ENCODE measurements around the gene NFYC. TPM values are rescaled to one million over a fixed set of nuclear protein-coding genes. Genes with fewer than 3 reads are reported as not detected.
A peak's percentile ranks its signal among the peaks of the same experiment; 100 is the strongest.

The NFYC gene
- total RNA-seq, 1 donor from 2014 or later = 49.7 TPM

DNA sequence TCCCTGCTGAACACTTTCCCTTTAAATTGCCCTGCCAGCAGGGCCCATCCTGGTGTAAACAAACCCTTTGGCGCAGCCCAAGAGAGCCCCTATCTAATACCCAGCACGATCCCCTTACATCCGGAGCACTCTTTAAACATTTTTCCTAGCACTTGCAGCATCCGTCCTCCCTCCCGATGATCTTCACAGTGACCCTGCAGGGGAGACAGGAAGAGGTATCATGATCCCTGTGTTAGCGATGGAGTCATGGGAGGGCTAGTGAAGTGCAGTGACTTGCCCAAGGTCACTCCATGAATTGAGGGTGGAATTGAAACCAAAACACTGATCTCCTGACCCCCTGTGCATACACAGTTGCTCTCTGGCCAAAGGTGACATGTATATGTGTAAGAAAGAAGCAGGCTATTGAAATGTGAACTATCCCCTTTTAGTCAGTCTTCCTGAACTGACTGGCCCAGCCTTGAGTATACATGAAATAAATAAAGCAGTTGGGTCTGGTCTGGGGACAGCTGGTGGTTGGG lies 82.3 kb downstream of the NFYC start:
- H3K36me3 Mint-ChIP-seq (ENCODE audit: low read depth, unreplicated experiment) = peaks cover 39% of the 10 kb centered on the region
- TF ChIP-seq, protein P1, sequence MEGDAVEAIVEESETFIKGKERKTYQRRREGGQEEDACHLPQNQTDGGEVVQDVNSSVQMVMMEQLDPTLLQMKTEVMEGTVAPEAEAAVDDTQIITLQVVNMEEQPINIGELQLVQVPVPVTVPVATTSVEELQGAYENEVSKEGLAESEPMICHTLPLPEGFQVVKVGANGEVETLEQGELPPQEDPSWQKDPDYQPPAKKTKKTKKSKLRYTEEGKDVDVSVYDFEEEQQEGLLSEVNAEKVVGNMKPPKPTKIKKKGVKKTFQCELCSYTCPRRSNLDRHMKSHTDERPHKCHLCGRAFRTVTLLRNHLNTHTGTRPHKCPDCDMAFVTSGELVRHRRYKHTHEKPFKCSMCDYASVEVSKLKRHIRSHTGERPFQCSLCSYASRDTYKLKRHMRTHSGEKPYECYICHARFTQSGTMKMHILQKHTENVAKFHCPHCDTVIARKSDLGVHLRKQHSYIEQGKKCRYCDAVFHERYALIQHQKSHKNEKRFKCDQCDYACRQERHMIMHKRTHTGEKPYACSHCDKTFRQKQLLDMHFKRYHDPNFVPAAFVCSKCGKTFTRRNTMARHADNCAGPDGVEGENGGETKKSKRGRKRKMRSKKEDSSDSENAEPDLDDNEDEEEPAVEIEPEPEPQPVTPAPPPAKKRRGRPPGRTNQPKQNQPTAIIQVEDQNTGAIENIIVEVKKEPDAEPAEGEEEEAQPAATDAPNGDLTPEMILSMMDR (IDR thresholded peaks at IDR 0.05; ENCODE audit: unreplicated experiment) = no peak
- no peak for DNase-seq (ENCODE audit: low spot score)
- no peak overlapping the region for H3K4me3 Mint-ChIP-seq (ENCODE audit: unreplicated experiment)
- H3K4me1 Mint-ChIP-seq (ENCODE audit: unreplicated experiment) = peaks cover 19% of the 10 kb centered on the region
- peak overlapping the region; percentile 5 for H3K27ac Mint-ChIP-seq (ENCODE audit: unreplicated experiment)
- H3K9me3 Mint-ChIP-seq (ENCODE audit: unreplicated experiment) = no peaks in the 10 kb centered on the region
- peaks cover 8% of the 10 kb centered on the region for H3K27me3 Mint-ChIP-seq (ENCODE audit: unreplicated experiment)

DNA sequence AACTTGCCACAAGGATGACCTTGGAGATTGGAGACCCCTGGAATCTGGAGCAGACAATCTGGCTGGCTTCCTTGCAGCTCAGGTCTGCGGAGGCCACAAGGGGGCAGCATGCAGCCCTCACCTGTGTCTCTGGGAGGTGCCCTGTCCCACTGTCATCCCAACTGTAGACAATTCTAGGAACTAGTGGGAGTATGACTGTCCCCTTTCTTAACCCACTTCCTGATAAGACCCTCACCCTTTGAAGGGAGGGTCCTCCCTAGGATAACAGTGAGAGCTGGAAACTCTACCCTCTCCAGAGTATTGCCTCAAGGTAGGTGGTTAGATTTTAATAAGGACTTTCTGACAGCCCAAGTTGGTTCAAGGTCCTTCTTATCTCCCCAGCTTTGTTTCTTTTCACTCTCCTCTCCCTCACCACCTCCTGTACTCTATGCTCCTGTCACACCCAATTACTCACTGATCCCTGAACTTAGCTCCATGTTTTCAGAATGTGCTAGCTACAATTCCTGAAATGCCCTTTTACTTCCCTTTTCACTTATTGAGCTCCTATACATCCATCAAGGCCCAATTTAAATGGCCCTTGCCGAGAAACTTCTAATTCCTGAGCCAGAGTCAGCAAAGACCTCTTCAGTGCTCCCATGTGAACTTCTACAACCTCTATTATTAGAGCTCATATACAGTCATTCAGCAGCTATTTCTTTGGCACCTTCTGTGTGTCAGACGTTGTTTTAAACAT lies 82.9 kb downstream of the NFYC start:
- H3K27ac Mint-ChIP-seq (ENCODE audit: unreplicated experiment) = peak overlapping the region; percentile 54
- no peaks in the 10 kb centered on the region for H3K9me3 Mint-ChIP-seq (ENCODE audit: unreplicated experiment)
- peak overlapping the region; percentile 35 for H3K4me3 Mint-ChIP-seq (ENCODE audit: unreplicated experiment)
- H3K4me1 Mint-ChIP-seq (ENCODE audit: unreplicated experiment) = peaks cover 19% of the 10 kb centered on the region
- peaks cover 39% of the 10 kb centered on the region for H3K36me3 Mint-ChIP-seq (ENCODE audit: low read depth, unreplicated experiment)
- TF ChIP-seq, protein P1 (IDR thresholded peaks at IDR 0.05; ENCODE audit: unreplicated experiment) = peak; percentile 70
- DNase-seq (ENCODE audit: low spot score) = peak; percentile 72
- H3K27me3 Mint-ChIP-seq (ENCODE audit: unreplicated experiment) = peaks cover 5% of the 10 kb centered on the region

DNA sequence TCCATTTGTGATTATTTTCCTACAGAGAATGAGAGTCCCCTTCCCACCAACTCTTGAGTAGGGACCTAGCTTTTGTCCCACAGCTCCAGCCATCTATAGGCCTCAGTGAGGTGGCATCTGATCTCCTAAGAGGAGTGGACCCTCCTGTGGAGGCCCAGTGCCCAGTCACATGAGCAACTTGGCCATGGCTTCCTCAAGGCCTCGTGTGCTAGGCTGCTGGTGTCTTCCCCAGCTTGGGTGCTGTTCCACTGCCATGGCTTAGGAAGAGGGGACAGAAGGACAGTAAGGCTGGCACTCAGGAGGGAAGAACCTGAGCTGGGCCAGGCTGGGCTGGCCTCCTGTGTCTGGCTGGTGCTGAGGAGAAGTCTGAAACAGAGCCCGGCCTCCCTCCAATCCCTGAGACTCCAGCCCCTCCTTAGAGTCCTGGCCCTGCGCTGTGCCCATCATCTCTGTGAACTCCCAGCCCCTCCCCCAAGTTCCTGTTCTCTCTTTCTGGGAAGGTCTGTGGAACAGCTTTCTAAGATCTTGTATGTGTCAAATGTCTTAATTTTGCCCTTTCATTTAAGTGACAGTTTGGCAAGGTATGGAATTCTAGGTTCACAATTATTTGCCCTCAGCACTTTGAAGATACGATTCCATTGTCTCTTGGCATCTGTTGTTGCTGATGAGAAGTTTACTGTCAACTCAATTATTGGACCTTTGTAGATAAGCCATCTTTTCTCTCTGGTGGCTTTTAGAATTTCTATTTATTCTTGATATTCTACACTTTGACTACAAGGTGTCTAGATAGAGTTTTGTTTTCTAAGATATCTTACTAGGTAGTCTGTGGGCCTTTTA lies 85.0 kb downstream of the NFYC start:
- Mint-ChIP-seq H3K36me3 (ENCODE audit: low read depth, unreplicated experiment) (peaks cover 28% of the 10 kb centered on the region), H3K27me3 (ENCODE audit: unreplicated experiment) (peaks cover 5% of the 10 kb centered on the region), H3K4me3 (ENCODE audit: unreplicated experiment) (peak overlapping the region; percentile 68), H3K27ac (ENCODE audit: unreplicated experiment) (no peak overlapping the region), H3K9me3 (ENCODE audit: unreplicated experiment) (no peaks in the 10 kb centered on the region), H3K4me1 (ENCODE audit: unreplicated experiment) (peaks cover 20% of the 10 kb centered on the region)
- TF ChIP-seq, protein P1 (IDR thresholded peaks at IDR 0.05; ENCODE audit: unreplicated experiment) = no peak
- no peak for DNase-seq (ENCODE audit: low spot score)

DNA sequence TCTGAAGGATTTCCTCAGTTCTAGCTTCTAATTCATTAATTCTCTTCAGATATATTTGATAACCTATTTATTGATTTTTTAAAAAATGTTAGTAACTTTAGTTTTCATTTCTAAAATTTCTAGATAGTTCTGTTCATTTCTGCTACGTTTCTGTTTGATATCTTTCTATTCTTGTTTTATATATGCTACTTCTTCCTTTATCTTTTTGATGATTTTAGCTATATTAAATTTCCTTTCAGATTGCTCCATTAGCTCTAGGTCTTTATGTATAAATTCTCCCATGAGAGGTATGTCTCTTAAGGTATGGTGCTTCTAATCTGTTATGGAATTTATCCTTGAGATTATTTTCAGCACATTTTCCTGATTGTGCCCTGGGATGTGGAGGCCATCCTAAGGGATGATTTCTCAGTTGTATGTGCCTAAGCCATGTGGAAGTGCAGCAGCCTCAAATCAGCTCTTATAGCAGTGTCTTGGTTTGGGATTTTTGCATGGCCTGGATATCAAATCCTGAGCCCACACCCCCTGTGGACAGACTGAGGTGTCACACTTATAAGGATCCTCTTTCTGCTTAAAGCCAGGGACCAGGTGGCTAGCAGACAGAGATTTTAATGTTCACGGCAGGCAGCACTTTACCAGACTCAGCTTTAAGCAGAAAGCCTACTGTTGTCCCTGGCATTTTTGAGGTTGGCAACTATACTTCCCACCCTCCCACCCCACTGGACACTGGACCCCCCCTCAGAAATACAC lies 85.9 kb downstream of the NFYC start:
- Mint-ChIP-seq H3K4me1 (ENCODE audit: unreplicated experiment) (peaks cover 21% of the 10 kb centered on the region), H3K36me3 (ENCODE audit: low read depth, unreplicated experiment) (peaks cover 27% of the 10 kb centered on the region), H3K27ac (ENCODE audit: unreplicated experiment) (no peak overlapping the region), H3K9me3 (ENCODE audit: unreplicated experiment) (no peaks in the 10 kb centered on the region), H3K27me3 (ENCODE audit: unreplicated experiment) (peaks cover 7% of the 10 kb centered on the region), H3K4me3 (ENCODE audit: unreplicated experiment) (no peak overlapping the region)
- no peak for DNase-seq (ENCODE audit: low spot score)
- TF ChIP-seq, protein P1 (IDR thresholded peaks at IDR 0.05; ENCODE audit: unreplicated experiment) = no peak

Data from endothelial cell (in vitro differentiated cells).